Measurements from ENCODE around the gene SCRN2.

DNA sequence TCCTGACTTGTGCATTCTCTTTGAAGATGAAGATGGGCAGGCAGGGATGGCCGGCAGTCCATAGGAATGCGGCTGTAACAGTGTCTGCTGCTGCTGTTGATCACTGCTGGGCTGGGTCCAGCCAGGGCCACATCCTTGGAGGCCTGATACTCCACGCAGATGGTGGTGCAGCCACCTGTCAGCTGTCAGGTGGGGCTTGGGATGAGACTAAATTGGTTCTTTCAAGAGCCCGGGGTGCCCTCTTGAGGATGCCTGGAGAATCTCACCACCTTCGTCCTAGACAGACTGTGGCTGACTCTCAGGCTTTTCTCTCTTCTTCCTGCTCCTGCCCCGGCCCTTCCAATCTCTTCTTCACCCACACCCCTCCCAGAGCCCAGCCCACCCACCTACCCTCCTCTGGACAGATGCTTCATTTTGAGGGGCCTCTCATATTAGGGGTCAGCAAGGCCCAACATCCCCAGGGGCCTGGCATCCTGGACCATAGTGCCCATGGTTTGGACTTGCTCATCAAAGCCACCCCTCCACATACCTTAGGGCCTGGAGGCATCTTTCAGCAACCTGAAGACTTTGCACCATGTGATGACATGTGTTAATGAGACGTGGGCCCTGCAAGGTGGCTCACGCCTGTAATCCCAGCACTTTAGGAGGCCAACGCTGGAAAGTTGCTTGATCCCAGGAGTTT lies 38.6 kb downstream of the SCRN2 start:
- TF ChIP-seq POLR2A (IDR thresholded peaks at IDR 0.05) (no peak), CTCF (IDR thresholded peaks at IDR 0.05) (peak in 3 of 4 experiments; percentile 15 to 32 (median 26)), POLR2AphosphoS5 (IDR thresholded peaks at IDR 0.05) (no peak)

All from sigmoid colon (tissue), 4 donors.